Epithelial cell of esophagus (primary cell): Measurements from ENCODE around the gene NEURL2.

ENCODE experiments used
- DNase-seq: peaks from one replicate; pipeline ENCODE4 v3.0.0; 2010; ENCODE audit warnings: low read depth
- H3K4me3 ChIP-seq: 2 replicates; pipeline ENCODE4 v1.5.1; 2011; ENCODE audit warnings: mild to moderate bottlenecking, low read length, control low read depth
- CTCF ChIP-seq: IDR thresholded peaks from 2 replicates; pipeline ENCODE4 v1.5.1; 2011; ENCODE audit warnings: low read depth, mild to moderate bottlenecking, low read length, control low read depth, inconsistent platforms; ENCODE audit not compliant: insufficient read depth; ENCODE audit errors: missing control alignments

The NEURL2 gene

GRCh38 chr20:45848969-45849582 is 41.9 kb downstream of the NEURL2 start:
- TF ChIP-seq CTCF, result no peak
- DNase-seq, result no peak
- H3K4me3 ChIP-seq, result no peak overlapping the region

- DNase-seq, result no peak
- no peak for TF ChIP-seq CTCF
- H3K4me3 ChIP-seq, result no peak overlapping the region
Observed at GRCh38 chr20:45848421-45848820, 42.6 kb downstream of the NEURL2 start.

DNA sequence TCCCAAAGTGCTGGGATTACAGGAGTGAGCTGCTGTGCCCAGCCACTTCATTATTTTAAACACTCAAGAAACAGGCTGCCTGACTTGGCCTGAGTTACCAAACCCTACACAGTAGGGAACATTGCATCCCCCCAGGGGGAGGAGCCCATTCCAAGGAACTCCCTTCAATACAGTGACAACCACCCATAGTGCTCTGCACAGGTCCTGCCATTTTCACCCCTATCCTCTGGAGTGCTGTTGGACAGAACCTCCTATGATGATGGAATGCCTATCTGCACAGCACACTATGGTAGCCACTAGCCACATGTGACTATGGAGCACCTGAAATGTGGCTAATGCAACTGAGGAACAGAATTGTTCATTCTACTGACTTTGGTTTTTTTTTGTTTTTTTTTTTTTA is 45.6 kb downstream of the NEURL2 start:
- TF ChIP-seq CTCF, result no peak

GRCh38 chr20:45843506-45843905 is 47.5 kb downstream of the NEURL2 start:
- no peak for TF ChIP-seq CTCF
- DNase-seq, result no peak
- H3K4me3 ChIP-seq, result no peak overlapping the region

More for the DNA sequence above, 45.6 kb downstream of the NEURL2 start:
- H3K4me3 ChIP-seq, result no peak overlapping the region
- no peak for DNase-seq

- no peak overlapping the region for H3K4me3 ChIP-seq
Observed at GRCh38 chr20:45842169-45842812, 48.7 kb downstream of the NEURL2 start.

GRCh38 chr20:45841407-45842129 is 49.4 kb downstream of the NEURL2 start:
- DNase-seq, result no peak
- H3K4me3 ChIP-seq, result no peak overlapping the region
- TF ChIP-seq CTCF, result no peak

More at GRCh38 chr20:45842169-45842812, 48.7 kb downstream of the NEURL2 start:
- DNase-seq, result no peak
- no peak for TF ChIP-seq CTCF

DNA sequence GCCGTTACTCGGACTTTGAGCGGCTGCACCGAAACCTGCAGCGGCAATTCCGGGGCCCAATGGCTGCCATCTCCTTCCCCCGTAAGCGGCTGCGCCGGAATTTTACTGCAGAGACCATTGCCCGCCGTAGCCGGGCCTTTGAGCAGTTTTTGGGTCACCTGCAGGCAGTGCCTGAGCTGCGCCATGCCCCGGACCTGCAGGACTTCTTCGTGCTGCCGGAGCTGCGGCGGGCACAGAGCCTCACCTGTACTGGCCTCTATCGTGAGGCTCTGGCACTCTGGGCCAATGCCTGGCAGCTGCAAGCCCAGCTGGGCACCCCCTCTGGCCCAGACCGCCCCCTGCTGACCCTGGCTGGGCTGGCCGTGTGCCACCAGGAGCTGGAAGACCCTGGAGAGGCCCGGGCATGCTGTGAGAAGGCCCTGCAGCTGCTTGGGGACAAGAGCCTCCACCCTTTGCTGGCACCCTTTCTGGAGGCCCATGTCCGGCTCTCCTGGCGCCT is 50.3 kb downstream of the NEURL2 start:
- no peak for TF ChIP-seq CTCF
- no peak overlapping the region for H3K4me3 ChIP-seq
- no peak for DNase-seq
